NCI-H2171 treated with DMSO at 0.1 percent for 48 hours (cell line): ENCODE measurements around the gene MAPK14.
A peak's percentile ranks its signal among the peaks of the same experiment; 100 is the strongest.
"Not testable (repeated sequence)": the region's sequence is repeated elsewhere in the genome, so short reads cannot be mapped to it uniquely, and the experiment has no call there.

ENCODE experiments used
- DNase-seq: peaks from one replicate; lab custom pipeline; 2025; lab: John Stamatoyannopoulos, UW

The MAPK14 gene

GRCh38 chr6:36070252-36070651 is 42.6 kb downstream of the MAPK14 start:
- DNase-seq: no peak

- DNase-seq: no peak
These were observed 43.7 kb downstream of the MAPK14 start for GRCh38 chr6:36071281-36071680.

DNA sequence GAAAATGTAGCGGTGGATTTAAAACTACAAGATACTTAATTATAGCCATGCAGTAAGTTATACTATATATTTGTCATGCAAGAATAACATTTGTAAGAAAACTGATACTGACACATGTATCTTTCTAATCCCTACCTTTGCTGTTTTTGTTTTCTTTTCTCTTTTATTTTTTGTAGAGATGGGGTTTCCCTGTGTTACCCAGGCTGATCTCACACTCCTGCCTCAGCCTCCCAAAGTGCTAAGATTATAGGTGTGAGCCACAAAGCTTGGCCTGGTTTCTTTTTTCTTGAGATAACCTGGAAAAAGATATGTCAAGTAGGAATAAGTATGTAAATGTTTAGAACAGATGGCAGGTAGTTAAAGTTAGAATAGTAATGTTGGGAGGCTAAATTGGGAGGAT is 44.1 kb downstream of the MAPK14 start:
- DNase-seq: no peak

- DNase-seq: no peak
These were observed 45.1 kb downstream of the MAPK14 start for GRCh38 chr6:36072681-36073080.

DNA sequence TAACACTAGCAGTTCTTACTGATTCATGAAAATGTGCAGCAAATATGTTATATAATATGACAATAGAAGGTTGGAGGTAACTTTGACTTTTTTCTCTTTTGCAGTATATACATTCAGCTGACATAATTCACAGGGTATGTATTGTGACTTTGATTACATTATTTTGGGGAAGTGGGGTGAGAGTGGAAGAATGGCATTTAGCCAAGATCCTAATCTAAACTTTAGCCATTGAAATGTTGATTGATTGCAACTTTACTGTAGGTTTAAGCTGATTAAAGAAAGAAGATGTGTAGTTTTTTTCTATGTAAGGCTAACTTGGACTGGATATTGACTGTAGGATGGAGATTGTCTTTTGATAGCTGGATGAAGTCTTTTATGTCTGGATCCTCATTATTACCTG is 46.0 kb downstream of the MAPK14 start:
- DNase-seq: no peak

DNA sequence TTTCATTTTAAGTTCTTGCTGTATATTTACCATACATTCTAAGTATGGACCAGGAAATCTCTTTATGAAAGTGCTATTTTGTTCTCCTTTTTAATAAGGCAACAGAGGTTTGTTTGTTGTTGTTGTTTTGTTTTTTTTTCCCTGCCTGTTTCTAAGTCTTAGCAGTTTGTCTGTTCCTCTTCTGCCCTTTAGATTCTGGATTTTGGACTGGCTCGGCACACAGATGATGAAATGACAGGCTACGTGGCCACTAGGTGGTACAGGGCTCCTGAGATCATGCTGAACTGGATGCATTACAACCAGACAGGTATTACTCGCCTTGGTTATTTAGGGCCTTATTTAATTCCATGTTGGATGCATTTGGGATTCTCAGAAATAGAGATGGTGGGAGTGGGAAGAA is 48.0 kb downstream of the MAPK14 start:
- peak; percentile 28 for DNase-seq

DNA sequence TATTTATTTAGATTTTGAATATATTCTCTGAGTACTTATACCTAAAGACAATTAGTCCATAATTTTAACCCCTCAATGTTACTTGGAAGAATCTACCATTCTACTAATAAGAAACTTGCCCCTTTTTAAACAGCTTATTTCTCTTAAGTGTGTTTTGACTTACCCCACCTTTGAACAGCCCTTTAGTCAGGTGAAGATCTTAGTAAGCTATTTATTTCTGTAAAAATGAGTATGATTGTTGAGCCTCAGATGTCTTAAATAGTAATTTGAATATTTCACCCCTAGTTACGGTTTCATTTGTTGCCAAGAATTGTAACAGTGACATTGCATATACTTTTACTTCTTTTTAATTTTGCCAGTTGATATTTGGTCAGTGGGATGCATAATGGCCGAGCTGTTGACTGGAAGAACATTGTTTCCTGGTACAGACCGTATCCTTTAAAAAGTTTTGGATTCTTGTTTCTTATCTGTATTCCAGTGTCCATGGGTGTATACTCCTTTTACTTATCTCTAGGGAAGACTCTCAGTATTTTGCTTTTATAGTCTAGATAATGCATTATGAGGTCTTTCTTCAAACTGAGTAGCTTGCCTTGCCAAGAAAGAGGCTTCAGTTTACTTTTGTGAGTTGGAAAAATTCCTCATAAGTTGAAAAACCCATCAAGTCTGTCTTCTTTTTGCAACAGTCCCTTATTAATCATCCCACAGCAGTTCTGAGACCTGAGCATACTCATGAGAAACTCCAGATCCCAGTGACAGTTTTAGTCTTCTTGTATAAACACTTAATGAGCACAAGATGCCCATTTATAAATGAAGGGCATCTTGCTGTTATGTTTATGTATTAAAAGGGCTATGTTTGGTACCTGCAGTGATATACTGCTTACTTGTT is 48.8 kb downstream of the MAPK14 start:
- no peak for DNase-seq

DNA sequence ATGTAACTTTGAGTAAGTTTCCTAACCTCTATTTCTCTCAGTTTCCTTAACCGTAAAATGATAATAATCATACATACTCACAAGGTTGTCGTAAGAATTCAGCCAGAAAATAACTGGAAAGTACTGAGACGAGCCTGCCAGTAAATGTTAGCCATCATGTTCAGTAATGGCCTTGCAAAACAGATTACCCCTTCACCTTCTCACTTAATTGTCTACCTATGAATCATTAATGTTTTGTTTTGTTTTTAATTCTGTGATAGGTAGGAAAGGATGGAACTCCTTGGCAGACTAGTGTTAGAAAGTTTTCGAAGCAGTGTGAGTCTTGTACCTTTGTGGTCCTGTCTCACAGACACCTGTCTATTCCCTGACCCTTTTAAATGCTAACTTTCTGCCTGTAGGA is 50.6 kb downstream of the MAPK14 start:
- no peak for DNase-seq

GRCh38 chr6:36079601-36080000 is 52.0 kb downstream of the MAPK14 start:
- no peak for DNase-seq

GRCh38 chr6:36082318-36082717 is 54.7 kb downstream of the MAPK14 start:
- no peak for DNase-seq

DNA sequence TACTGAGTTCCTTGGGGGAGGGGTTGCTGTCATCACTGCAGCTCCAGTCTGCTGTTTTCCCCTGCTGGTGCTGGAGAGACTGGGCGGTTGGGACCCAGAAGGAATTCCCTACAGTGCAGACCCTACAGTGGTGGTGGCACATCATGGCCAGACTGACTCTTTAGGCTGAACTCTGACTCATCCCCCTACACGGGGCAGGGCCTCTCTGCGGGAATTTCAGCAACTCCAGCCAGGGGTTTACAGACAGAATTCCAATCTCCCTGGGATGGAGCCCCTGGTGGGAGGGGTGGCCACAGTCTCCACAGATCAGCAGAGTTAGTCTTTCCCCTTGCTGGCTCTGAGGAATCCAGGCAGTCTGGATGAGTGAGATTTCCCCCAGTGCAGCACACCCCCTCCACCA is 55.8 kb downstream of the MAPK14 start:
- DNase-seq: no peak

DNA sequence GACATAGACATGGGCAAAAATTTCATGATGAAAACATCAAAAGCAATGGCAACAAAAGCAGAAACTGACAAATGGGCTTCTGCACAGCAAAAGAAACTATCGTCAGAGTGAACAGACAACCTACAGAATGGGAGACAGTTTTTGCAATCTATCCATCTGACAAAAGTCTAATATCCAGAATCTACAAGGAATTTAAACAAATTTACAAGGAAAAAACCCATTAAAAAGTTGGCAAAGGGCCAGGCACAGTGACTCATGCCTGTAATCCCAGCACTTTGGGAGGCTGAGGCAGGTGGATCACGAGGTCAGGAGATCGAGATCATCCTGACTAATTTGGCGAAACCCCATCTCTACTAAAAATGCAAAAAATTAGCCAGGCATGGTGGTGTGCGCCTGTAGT is 60.6 kb downstream of the MAPK14 start:
- DNase-seq: not testable (repeated sequence)

- DNase-seq: no peak
These were observed 61.4 kb downstream of the MAPK14 start for GRCh38 chr6:36089048-36089447.

- no peak for DNase-seq
These were observed 66.6 kb downstream of the MAPK14 start for GRCh38 chr6:36094238-36094637.

GRCh38 chr6:36094753-36095496 is 67.3 kb downstream of the MAPK14 start:
- peak; percentile 55 for DNase-seq

DNA sequence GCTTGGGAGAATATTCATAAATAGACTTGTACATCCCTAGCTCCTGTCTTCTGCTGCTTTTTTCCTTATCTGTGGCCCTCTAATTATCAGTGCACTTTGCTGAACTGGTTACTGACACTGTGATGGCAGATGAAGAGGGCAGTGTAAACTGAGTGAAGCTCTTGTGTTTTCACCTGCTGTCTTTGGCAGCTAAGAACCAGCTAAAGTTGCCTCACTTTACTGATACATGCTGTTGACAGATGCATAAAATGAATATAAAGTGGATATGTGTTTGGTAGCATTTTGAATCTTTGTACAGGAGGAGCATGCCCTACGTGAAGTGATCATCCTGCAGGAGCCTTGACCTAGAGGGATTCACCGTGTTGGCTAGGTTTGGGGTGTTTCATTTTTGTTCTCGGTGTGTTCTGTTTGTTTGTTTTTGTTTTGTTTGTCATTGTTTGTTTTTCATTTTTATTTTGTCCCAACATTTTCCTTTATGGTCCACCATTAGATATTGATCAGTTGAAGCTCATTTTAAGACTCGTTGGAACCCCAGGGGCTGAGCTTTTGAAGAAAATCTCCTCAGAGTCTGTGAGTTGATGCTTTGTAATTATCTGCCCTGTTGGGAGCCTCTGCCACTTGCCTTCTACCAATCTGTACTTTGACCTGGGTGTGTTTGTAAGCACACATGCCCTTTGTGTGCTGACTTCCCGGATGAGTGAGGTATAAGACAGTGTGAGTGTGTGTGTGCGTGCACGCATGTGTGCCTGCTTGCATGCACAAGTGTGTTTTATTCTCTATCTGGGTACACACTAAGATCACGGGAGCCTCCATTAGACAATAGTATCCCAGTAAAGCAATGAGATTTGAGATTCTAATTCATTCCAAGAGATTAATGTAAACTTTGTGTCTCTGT is 68.1 kb downstream of the MAPK14 start:
- no peak for DNase-seq

DNA sequence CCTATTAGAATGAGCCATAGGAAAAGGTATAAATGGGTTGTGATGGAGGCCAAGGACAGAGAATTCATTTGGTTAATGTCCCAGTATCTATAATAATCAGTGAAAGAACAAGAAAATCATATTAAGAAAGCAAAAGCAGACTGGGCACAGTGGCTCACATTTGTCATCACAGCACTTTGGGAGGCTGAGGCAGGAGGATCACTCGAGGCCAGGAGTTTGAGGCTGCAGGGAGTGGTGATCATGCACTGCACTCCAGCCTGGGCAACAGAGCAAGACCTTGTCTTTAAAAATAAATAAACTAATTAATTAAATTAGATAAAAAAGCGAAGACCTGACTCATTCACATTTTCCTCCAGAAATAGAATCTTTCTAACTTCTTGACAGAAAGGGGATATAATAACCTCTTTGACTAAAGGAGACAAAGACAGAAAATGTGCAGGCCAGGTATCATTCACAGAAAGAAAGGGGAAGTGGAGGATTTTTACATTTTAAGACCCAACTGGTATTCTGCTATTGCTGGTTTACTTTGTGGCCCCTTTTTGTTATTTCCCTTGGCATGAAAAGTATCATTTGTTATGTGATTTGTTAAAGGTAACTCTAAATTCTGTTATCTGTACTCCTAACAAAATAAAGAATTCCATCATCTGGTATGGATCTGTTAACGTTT is 70.8 kb downstream of the MAPK14 start:
- no peak for DNase-seq

DNA sequence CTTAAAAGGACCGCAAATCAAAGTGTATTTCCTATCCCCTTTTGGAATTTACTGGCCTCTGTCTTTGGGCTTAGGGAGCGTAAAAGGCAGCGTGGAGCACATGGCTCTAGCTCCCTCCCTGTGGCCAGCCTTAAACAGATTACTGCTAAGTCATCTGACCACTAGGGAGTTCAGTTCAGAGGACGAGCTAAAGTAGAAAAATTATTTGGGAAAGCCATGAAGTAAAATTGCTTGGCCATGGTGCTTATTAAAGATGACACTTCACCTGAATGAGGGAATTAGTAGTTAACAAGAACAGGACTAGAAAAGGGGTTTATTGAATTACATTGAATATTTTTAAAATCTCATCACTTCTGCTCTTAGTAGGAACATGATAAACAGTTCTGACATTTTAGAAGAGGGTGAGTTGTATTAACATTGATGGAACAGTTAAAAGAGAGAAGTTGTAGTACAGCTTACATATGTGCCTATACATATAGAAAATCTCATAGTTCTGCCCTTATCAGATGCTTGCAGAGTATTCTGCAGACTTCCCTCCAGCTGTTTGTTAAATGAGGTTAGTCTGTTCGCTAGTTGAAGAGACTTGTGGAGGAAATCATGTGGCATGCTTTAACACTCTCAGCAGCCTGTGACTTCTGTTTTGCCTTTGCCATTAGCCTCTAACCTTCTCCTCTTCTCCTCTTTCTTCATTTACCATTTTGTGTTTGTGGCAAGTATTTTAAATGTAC is 71.5 kb downstream of the MAPK14 start:
- DNase-seq: no peak

DNA sequence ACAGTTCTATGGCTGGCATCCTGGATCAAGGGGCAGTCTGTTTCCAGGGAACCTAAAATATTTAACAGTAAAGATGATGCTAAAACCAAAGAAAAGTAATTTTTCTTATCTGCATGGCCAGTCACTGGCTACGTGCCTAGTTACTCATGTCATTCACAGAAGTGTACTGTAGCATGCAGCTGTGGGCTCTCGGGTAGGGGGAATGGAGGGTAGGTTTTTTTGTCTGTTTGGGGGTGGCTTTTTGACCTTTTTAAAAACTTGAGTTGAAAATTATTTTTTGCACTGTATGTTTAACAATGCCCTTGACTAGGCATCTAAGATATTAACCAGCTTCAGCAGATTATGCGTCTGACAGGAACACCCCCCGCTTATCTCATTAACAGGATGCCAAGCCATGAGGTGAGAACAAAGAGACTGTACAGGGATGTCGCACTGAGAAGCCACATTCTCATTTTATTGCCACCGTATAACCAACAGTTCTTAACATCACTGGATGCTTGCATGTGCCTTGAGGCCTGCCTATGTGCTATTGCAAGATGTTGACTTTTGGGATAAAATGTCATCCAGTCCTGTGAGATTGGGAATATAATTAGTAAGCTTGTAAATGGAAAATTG is 72.4 kb downstream of the MAPK14 start:
- DNase-seq: no peak

GRCh38 chr6:36101691-36102090 is 74.1 kb downstream of the MAPK14 start:
- no peak for DNase-seq

DNA sequence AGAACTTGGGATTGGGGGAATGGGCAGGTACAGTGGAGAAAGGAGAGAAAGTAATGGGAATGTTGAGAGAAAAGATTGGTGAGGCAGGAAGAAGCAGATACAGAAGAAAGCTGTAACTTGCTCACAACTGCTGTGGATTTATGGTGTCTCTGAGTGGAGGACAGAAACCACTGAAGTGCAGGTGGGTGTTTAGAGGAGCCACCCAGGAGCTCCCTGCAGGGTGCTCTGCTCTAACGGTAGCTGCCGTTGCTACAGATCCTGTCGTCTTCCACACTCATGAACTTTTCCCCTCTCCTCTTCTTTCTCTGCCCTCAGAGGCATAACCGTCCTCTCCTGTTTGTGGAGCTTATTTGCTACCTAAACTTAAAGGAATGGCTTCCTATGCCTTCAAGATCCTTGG is 75.2 kb downstream of the MAPK14 start:
- no peak for DNase-seq
